Activated naive CD4-positive, alpha-beta T cell treated with anti-CD3 and anti-CD28 coated beads, Interleukin-2, amount 10 ng/mL, durations not matched to agents 7 days and 5 days (primary cell): ENCODE data around the gene DUXA.
"Not testable (repeated sequence)": the region's sequence is repeated elsewhere in the genome, so short reads cannot be mapped to it uniquely, and the experiment has no call there.

Experiments
- CTCF ChIA-PET: fragments of 350-600 bp; sonication (Branson Sonifier 250); formaldehyde crosslinking; loops from one replicate; lab custom pipeline; 2021; ENCODE audit warnings: antibody characterized with exemption; lab: Charles Lee
- DNase-seq: peaks from one replicate; pipeline ENCODE4 v3.0.0-alpha.2; 2020
- H3K27ac Mint-ChIP-seq: one replicate; pipeline ENCODE4 v1.8.0; 2021; ENCODE audit warnings: mild to moderate bottlenecking, moderate library complexity, mixed read lengths
- H3K27me3 Mint-ChIP-seq: one replicate; pipeline ENCODE4 v1.8.0; 2021; ENCODE audit warnings: mild to moderate bottlenecking, mixed read lengths
- H3K36me3 Mint-ChIP-seq: one replicate; pipeline ENCODE4 v1.8.0; 2021; ENCODE audit warnings: mixed read lengths
- H3K4me1 Mint-ChIP-seq: one replicate; pipeline ENCODE4 v1.8.0; 2021; ENCODE audit warnings: mixed read lengths
- H3K4me3 Mint-ChIP-seq: one replicate; pipeline ENCODE4 v1.8.0; 2021; ENCODE audit warnings: mild to moderate bottlenecking, moderate library complexity, mixed read lengths
- H3K9me3 Mint-ChIP-seq: one replicate; pipeline ENCODE4 v1.8.0; 2021; ENCODE audit warnings: mixed read lengths

The DUXA gene

DNA sequence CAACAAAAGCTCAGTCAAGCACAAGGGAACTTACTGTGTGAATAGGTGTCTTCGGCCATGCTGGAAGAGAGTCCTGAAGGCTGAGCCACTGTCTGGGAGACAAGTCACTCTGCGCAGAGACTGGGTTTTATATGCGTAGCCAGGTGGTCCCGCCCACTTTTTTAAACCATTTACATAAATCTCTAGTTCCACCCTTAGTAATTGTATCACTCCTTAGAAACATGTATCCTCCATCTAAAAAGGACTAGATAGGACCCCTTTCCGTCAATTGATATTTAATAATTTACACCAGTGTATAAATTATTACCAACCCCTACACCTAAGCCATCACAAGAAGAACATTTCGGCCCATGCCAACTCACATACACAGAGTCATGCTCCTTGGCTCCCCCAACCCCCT lies at the start of gene DUXA:
TSS of gene DUXA (minus strand) at position 101 of the 400 bp plus-strand sequence. CDS start at position 59, 42 bp downstream.
- Mint-ChIP-seq H3K27me3 (no peaks in the 10 kb centered on the region), H3K4me1 (peaks cover 8% of the 10 kb centered on the region), H3K9me3 (peaks cover 26% of the 10 kb centered on the region), H3K27ac (no peak within 1 kb of the TSS), H3K4me3 (no peak within 1 kb of the TSS), H3K36me3 (peaks cover 2% of the 10 kb centered on the region)
- CTCF ChIA-PET: no interaction called here
- DNase-seq: no peak

DNA sequence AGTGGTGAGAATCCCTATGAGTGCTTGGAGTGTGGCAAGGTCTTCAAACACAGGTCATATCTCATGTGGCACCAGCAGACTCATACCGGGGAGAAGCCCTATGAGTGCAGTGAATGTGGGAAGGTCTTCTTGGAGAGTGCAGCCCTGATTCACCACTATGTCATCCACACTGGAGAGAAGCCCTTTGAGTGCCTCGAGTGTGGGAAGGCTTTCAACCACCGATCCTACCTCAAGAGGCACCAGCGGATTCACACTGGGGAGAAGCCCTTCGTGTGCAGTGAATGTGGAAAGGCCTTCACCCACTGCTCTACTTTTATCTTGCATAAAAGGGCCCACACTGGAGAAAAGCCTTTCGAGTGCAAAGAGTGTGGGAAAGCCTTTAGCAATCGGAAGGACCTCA lies 44.8 kb upstream of the DUXA start:
- H3K4me3 Mint-ChIP-seq: no peak overlapping the region
- peaks cover 77% of the 10 kb centered on the region for H3K36me3 Mint-ChIP-seq
- no peaks in the 10 kb centered on the region for H3K27me3 Mint-ChIP-seq
- no peaks in the 10 kb centered on the region for H3K4me1 Mint-ChIP-seq
- peaks cover 47% of the 10 kb centered on the region for H3K9me3 Mint-ChIP-seq
- H3K27ac Mint-ChIP-seq: no peak overlapping the region
- CTCF ChIA-PET: no interaction called here
- DNase-seq: no peak

DNA sequence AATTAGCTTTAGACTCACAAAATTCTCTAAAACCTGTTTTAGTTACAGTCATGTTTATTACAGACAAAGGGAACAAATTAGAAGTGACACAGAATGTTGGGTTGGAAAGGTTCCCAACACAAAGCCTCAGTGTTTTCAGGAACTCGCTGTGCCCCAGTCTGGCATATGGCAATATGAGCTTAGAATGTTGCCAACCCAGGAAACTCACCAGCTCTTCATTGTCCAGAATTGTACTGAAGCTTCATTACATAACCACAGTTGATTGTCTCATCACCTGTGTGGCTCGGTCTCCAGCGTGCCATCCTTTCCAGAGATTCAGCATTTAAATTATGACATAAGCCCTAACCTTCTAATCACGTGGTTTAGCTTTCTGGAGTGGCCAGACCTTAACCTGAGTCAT lies 43.1 kb upstream of the DUXA start:
- CTCF ChIA-PET: no interaction called here
- peaks cover 77% of the 10 kb centered on the region for H3K36me3 Mint-ChIP-seq
- peaks cover 44% of the 10 kb centered on the region for H3K9me3 Mint-ChIP-seq
- H3K27ac Mint-ChIP-seq: no peak overlapping the region
- DNase-seq: no peak
- no peak overlapping the region for H3K4me3 Mint-ChIP-seq
- no peaks in the 10 kb centered on the region for H3K27me3 Mint-ChIP-seq
- H3K4me1 Mint-ChIP-seq: no peaks in the 10 kb centered on the region

DNA sequence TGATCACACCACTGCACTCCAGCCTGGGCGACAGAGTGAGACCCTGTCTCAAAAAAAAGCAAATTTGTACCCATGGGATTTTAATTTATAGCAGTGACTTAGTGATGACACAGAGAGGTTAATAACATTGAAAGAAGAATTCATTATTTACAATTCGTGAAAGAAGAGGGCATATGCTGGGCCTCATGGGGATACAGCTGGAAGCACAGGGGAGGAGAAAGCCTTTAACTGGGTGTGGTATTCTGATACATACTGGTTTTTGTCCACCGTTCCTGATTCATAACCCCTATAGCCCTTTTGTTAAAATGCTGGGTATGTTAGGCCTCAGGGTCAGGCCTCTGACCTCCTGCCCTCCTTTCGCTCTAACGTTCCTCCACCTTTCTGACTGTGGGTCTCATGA lies 34.9 kb upstream of the DUXA start:
- CTCF ChIA-PET: no interaction called here
- Mint-ChIP-seq H3K4me1 (no peaks in the 10 kb centered on the region), H3K27ac (no peak overlapping the region), H3K4me3 (no peak overlapping the region), H3K36me3 (peaks cover 85% of the 10 kb centered on the region), H3K9me3 (peaks cover 38% of the 10 kb centered on the region), H3K27me3 (no peaks in the 10 kb centered on the region)
- no peak for DNase-seq

DNA sequence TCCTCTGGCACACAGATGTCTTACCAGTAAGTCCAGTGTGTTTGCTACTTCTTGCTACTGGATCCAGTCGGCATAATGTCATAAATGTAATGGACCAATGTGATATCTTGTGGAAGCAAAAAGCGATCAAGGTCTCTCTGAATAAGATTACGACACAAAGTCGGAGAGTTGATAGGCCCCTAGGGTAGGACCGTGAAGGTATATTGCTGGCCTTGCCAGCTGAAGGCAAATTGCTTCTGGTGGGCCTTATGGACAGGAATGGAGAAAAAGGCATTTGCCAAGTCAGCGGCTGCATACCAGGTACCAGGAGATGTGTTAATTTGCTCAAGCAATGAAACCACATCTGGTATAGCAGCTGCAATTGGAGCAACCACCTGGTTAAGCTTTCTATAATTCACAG lies 30.6 kb upstream of the DUXA start:
- H3K4me1 Mint-ChIP-seq: peaks cover 10% of the 10 kb centered on the region
- H3K9me3 Mint-ChIP-seq: peaks cover 52% of the 10 kb centered on the region
- H3K4me3 Mint-ChIP-seq, H3K27ac Mint-ChIP-seq, CTCF ChIA-PET, H3K27me3 Mint-ChIP-seq, DNase-seq: not testable (repeated sequence)
- peaks cover 94% of the 10 kb centered on the region for H3K36me3 Mint-ChIP-seq

DNA sequence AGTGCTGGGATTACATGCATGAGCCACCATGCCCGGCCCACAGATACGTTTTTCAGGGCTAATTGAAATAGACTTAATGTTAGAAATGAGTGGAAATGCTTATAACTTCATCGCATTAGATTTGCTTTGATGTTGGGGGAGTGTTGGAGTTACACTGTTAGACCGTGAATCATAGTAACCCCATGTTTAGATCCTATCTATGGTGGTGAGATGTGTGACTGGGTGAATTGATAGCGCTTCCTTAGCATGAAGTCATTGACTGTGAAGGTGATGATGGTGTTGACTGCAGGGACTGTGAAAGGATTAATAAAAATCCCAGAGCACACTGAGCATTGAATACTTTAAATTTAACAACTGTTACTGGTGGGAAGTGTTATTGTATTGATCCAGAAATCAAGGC lies 25.7 kb upstream of the DUXA start:
- peaks cover 79% of the 10 kb centered on the region for H3K36me3 Mint-ChIP-seq
- H3K27me3 Mint-ChIP-seq: no peaks in the 10 kb centered on the region
- H3K4me1 Mint-ChIP-seq: peaks cover 31% of the 10 kb centered on the region
- no peak for DNase-seq
- H3K9me3 Mint-ChIP-seq: peaks cover 55% of the 10 kb centered on the region
- CTCF ChIA-PET: no interaction called here
- peak overlapping the region; percentile 92 for H3K4me3 Mint-ChIP-seq
- H3K27ac Mint-ChIP-seq: peak overlapping the region; percentile 93

DNA sequence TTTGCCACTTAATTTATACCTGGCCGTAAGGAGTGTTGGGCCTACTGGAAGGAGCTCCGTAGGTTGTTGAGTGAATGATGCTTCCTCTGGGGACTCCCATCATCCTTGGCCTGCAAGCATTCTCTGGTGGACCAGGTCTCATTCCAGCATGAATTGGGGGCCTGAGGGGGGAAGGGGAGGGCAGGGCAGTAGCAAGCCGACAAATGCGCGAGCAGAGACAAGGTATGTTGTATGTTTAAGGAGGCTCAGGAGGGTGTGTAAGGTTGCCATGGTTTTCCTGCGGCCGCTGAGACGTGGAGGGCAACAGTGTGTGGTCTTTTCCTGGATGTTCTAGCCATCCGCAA lies 24.8 kb upstream of the DUXA start:
- H3K27me3 Mint-ChIP-seq: no peaks in the 10 kb centered on the region
- peaks cover 59% of the 10 kb centered on the region for H3K9me3 Mint-ChIP-seq
- H3K36me3 Mint-ChIP-seq: peaks cover 69% of the 10 kb centered on the region
- H3K4me1 Mint-ChIP-seq: peaks cover 31% of the 10 kb centered on the region
- CTCF ChIA-PET: no interaction called here
- peak overlapping the region; percentile 92 for H3K4me3 Mint-ChIP-seq
- H3K27ac Mint-ChIP-seq: peak overlapping the region; percentile 93
- DNase-seq: no peak

DNA sequence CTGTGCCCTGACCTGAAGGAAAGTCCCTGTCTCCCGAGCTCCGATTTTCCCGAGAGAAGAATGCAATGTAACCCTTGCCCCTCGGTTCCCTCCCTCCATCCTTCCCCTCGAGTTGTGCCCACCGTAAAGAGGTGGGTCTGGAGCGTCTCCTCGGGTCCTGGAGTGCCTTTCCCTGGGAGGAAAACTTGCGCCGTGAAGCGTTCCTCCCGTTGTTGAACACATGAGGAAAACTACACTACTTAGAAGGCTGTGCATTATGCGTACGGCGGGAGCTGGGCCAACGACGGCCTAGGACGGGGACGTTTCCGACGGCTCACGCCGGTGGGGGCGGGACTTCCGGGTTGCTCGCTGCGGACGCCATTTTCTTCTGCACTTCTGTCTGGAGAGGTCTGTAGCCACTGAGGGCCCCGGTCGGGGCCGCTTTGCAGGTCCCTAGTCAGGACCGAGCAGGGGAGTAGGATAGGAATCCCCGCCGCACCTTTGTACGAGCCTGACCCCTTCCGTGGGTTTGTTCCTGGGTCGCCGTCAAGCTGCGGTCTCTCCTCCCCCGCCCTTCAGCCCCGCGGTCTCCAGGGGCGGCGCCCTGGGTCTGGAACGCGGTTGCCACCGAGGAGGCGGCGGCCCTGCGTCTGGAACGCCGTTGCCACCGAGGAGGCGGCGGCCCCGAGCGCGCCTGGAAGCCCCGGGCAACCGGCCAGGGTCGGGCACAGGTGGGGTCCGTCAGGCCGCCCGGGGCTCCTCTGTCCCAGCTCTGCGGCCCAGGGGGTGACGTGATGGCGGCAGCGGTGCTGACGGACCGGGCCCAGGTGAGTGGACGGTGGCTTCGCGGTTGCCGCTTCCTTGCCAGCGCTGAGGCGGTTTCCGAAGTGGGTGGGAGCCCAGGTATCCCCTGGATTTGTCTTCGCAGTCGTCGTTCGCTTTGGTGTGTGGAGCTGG lies 24.1 kb upstream of the DUXA start, which contains the start of gene ZNF264:
TSS of gene ZNF264 (plus strand) at position 360 of the 936 bp plus-strand sequence. CDS start at position 774, 414 bp downstream.
- peaks cover 63% of the 10 kb centered on the region for H3K36me3 Mint-ChIP-seq
- peaks cover 54% of the 10 kb centered on the region for H3K9me3 Mint-ChIP-seq
- peak within 1 kb of the TSS; percentile 93 for H3K27ac Mint-ChIP-seq
- H3K27me3 Mint-ChIP-seq: no peaks in the 10 kb centered on the region
- DNase-seq: peak; percentile 93
- CTCF ChIA-PET: interaction anchor here (0.8 kb wide), 1 partner anchor 15 kb away, joined by 3 read pairs; no protein-coding TSS in a partner anchor
- peaks cover 31% of the 10 kb centered on the region for H3K4me1 Mint-ChIP-seq
- peak within 1 kb of the TSS; percentile 92 for H3K4me3 Mint-ChIP-seq

DNA sequence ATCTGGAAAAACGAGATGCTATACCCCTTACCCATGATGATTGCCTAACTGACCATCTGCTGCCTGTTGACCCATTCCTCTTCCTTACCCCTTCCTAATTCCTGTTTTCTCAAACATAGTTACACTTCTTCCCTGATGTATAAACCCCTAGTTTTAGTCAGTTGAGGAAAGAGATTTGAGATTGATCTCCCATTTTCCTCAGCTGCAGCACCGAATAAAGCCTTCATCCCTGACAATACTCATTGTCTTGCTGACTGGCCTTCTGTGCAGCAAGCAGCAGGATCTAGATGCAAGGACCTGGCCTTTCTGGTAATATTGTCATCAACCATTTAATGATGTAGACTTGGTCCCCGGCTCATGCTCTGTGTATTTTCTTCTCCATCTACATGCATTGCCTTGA lies 23.0 kb upstream of the DUXA start:
- Mint-ChIP-seq H3K27me3 (no peaks in the 10 kb centered on the region), H3K4me1 (peaks cover 31% of the 10 kb centered on the region), H3K4me3 (peak overlapping the region; percentile 92), H3K9me3 (peaks cover 53% of the 10 kb centered on the region), H3K27ac (peak overlapping the region; percentile 29), H3K36me3 (peaks cover 52% of the 10 kb centered on the region)
- no peak for DNase-seq
- CTCF ChIA-PET: interaction anchor here (0.8 kb wide), 1 partner anchor 14 kb away, joined by 3 read pairs; no protein-coding TSS in a partner anchor

DNA sequence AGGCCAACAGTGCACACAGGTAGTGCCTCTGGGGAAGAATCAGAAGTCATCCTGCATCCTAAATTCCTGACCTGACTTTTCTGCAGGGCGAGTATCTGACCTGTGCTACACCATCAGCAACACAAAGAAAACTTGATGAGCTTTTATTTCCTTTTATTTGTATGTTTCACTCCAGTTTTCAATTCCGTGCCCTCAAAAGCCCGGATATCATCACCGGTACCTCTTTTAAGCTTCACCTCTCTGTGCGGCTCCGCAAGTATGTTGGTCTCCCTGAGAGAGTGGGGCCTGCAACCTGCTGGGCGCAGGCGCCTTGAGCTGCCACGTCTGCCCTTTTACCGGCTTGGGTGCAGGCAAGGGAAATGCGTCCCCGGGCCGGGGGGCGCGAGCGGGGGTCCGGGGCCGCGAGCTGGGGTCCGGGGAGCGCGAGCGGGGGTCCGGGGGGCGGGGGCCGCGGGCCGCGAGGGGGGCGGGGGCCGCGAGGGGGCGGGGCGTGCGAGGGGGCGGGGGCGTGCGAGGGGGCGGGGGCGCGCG lies 4.3 kb upstream of the DUXA start:
- peaks cover 3% of the 10 kb centered on the region for H3K36me3 Mint-ChIP-seq
- H3K27ac Mint-ChIP-seq: no peak overlapping the region
- H3K27me3 Mint-ChIP-seq: no peaks in the 10 kb centered on the region
- peaks cover 9% of the 10 kb centered on the region for H3K4me1 Mint-ChIP-seq
- H3K4me3 Mint-ChIP-seq: peak overlapping the region; percentile 44
- DNase-seq: peak; percentile 26
- CTCF ChIA-PET: no interaction called here
- peaks cover 20% of the 10 kb centered on the region for H3K9me3 Mint-ChIP-seq

DNA sequence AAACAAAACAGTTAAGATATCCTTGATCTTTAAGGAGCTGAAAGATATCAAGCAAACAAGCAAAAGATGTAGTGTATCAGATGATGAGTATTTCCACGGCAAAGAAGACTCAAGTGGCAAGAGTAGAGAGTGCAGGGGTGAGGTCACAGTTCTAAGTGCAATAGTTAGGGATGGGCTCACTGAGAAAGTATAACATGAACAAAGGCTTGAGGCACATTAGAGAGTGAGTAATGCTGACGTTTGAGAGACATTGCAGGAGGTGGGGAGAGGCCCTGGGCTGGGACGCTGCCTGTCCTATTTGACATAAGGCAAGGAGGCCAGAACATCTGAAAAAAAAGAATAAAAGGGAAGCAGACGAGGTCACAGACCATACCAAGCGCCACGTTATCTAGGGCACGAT lies 1.4 kb downstream of the DUXA start:
- Mint-ChIP-seq H3K36me3 (no peaks in the 10 kb centered on the region), H3K4me3 (no peak overlapping the region), H3K9me3 (peaks cover 23% of the 10 kb centered on the region), H3K27me3 (no peaks in the 10 kb centered on the region), H3K4me1 (no peaks in the 10 kb centered on the region), H3K27ac (no peak overlapping the region)
- CTCF ChIA-PET: no interaction called here
- DNase-seq: no peak

DNA sequence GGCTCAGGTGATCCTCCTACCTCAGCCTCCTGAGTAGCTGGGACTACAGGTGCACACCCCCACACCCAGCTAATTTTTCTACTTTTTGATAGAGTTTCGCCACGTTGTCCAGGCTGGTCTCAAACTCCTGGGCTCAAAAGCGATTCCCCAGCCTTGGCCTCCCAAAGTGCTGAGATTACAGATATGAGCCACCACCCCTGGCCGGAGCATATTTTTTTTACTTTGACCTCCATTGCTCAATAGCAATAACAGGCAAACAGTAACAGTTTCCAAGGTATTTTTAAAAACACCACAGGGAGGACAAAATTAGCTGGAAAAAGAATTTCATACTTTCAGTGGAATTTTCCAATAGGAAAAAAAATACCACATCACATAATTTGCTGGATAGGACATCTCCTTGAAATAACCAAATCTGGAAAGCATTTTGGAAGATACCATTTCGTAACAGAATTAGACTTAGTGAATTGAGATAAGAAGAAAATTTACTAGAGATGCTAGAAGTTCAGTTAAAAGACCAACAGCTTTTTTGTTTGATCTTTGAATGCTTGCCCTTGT lies 5.2 kb downstream of the DUXA start:
- no peaks in the 10 kb centered on the region for H3K27me3 Mint-ChIP-seq
- CTCF ChIA-PET: no interaction called here
- no peak overlapping the region for H3K27ac Mint-ChIP-seq
- H3K36me3 Mint-ChIP-seq: no peaks in the 10 kb centered on the region
- H3K4me3 Mint-ChIP-seq: no peak overlapping the region
- no peaks in the 10 kb centered on the region for H3K4me1 Mint-ChIP-seq
- H3K9me3 Mint-ChIP-seq: peaks cover 34% of the 10 kb centered on the region
- DNase-seq: no peak

DNA sequence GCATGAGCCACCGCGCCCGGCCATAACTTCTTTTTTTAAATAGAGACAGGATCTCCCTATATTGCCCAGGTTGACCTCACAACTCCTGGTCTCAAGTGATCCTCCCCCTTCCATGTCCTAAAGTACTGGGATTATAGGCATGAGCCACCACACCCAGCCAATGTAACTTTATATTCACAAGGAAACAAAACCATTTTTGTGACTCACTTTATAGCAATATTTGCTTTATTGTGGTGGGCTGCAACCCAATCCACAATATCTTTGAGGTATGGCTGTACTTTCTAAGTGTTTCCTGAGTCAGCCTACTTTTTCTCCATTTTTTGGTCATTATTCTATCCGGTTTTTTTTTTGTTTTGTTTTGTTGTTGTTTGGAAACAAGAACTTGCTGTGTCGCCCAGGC lies 14.4 kb downstream of the DUXA start:
- H3K36me3 Mint-ChIP-seq: peaks cover 1% of the 10 kb centered on the region
- CTCF ChIA-PET: no interaction called here
- H3K27me3 Mint-ChIP-seq: no peaks in the 10 kb centered on the region
- H3K4me3 Mint-ChIP-seq: no peak overlapping the region
- no peak overlapping the region for H3K27ac Mint-ChIP-seq
- no peak for DNase-seq
- H3K9me3 Mint-ChIP-seq: peaks cover 46% of the 10 kb centered on the region
- no peaks in the 10 kb centered on the region for H3K4me1 Mint-ChIP-seq

DNA sequence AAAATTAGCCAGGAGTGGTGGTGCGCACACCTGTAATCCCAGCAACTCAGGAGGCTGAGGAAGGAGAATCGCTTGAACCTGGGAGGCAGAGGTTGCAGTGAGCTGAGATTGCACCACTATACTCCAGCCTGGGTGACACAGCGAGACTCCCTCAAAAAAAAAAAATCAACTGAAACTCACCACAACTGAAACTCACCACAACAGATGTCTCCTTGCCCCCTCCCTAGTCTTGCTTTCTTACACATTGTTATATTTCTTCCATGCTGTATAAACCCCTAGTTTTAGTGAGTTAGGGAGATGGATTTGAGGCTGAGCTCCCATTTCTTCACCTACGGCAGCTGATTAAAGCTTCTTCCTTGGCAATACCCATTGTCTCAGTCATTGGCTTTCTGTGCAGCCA lies 25.6 kb downstream of the DUXA start:
- no peak for DNase-seq
- CTCF ChIA-PET: interaction anchor here (0.6 kb wide), 1 partner anchor 695 kb away, joined by 3 read pairs; no protein-coding TSS in a partner anchor
- no peak overlapping the region for H3K27ac Mint-ChIP-seq
- H3K9me3 Mint-ChIP-seq: peaks cover 46% of the 10 kb centered on the region
- H3K4me1 Mint-ChIP-seq: no peaks in the 10 kb centered on the region
- no peak overlapping the region for H3K4me3 Mint-ChIP-seq
- H3K36me3 Mint-ChIP-seq: peaks cover 4% of the 10 kb centered on the region
- no peaks in the 10 kb centered on the region for H3K27me3 Mint-ChIP-seq
